Lower leg skin (tissue), 4 donors: Measurements from ENCODE around the gene KCNQ1OT1. TPM values are rescaled to one million over a fixed set of nuclear protein-coding genes. Genes with fewer than 3 reads are reported as not detected.

Experiments
- DNase-seq, 2 donors: peaks; one replicate each; pipeline ENCODE4 v3.0.0-alpha.2; 2019; ENCODE audit warnings: low spot score in 2 of 2
- H3K4me3 ChIP-seq: fragments of 200-600 bp; sonication (generic); 2 replicates; pipeline ENCODE4 v1.5.1; 2017; ENCODE audit warnings: mild to moderate bottlenecking, low read depth; ENCODE audit not compliant: poor library complexity, severe bottlenecking
- POLR2A ChIP-seq, 2 donors: fragments of 450-650 bp; IDR thresholded peaks; one replicate each; pipeline ENCODE4 v1.6.1; 2016 to 2017; ENCODE audit warnings: antibody characterized with exemption in 2 of 2, mild to moderate bottlenecking in 1 of 2, moderate library complexity in 1 of 2
- WGBS, 2 donors: methylation state at CpG; one replicate each; pipeline ENCODE4 v1.1.5; 2018; 5-methylcytosine and 5-hydroxymethylcytosine counted together
- intact Hi-C: fragments of 100-400 bp; cut with DNase I; formaldehyde crosslinking; loops from one replicate; pipeline ENCODE4 v1.15.0; 2023; ENCODE audit warnings: low total_unique reads
- total RNA-seq, 4 donors: library from RNA; depleted of rRNA; stranded (reverse); fragments of >200 nt; gene quantifications; one replicate each; pipeline ENCODE4 v1.1.0, GENCODE V29; 2016
- TF ChIP-seq, protein P1 (sequence below), 3 donors: fragments of 450-650 bp; IDR thresholded peaks; one replicate each; pipeline ENCODE4 v1.5.1; 2016; ENCODE audit warnings: antibody characterized with exemption in 3 of 3, mild to moderate bottlenecking in 3 of 3, moderate library complexity in 2 of 3

Gene KCNQ1OT1
- total RNA-seq, 4 donors from 2014 or later: 0.63 to 1.8 (median 0.91) TPM

DNA sequence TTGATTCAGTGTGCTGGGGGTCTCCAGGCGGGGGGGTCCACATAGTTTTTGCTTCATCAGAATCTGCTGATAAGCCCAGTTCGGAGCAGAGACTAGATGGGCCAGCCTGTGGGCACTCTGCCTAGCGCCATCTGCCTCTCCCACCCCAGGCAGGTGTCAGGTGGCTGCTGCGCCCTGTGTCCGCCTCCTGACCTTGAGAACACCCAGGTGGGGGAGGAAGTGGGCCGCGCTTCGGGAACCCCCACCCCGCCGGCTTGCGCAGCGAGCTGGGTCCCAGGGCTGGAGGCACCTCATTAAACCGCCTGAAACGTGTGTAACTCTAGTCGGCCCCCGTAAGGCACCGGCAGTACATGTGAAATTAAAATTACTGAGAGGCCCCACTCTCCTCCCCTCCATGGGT lies 141.4 kb downstream of the KCNQ1OT1 start:
- 92 to 98% methylated on average over 17 of the region's 17 CpGs for WGBS, 2 donors
- H3K4me3 ChIP-seq: no peak overlapping the region
- TF ChIP-seq POLR2A (IDR thresholded peaks at IDR 0.05): no peak
- TF ChIP-seq, protein P1, sequence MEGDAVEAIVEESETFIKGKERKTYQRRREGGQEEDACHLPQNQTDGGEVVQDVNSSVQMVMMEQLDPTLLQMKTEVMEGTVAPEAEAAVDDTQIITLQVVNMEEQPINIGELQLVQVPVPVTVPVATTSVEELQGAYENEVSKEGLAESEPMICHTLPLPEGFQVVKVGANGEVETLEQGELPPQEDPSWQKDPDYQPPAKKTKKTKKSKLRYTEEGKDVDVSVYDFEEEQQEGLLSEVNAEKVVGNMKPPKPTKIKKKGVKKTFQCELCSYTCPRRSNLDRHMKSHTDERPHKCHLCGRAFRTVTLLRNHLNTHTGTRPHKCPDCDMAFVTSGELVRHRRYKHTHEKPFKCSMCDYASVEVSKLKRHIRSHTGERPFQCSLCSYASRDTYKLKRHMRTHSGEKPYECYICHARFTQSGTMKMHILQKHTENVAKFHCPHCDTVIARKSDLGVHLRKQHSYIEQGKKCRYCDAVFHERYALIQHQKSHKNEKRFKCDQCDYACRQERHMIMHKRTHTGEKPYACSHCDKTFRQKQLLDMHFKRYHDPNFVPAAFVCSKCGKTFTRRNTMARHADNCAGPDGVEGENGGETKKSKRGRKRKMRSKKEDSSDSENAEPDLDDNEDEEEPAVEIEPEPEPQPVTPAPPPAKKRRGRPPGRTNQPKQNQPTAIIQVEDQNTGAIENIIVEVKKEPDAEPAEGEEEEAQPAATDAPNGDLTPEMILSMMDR (IDR thresholded peaks at IDR 0.05): no peak
- DNase-seq: no peak
- intact Hi-C loops: loop anchor here (10.0 kb wide), 1 partner anchor 116 kb away; no protein-coding TSS in a partner anchor

Other genes with a start within 250 kb of the KCNQ1OT1 start
- 10 to 100 TPM; 27.1 to 52.7 (median 31.4) TPM for gene CDKN1C, start 185.8 kb upstream of the KCNQ1OT1 start, total RNA-seq
- gene PHLDA2, start 229.4 kb upstream of the KCNQ1OT1 start, total RNA-seq: 10 to 100 TPM in 1 of 4 donors, 1 to 10 TPM in 3; 5.1 to 16.0 (median 7.4) TPM